COLO668 (cell line): ENCODE measurements around the gene PPP2R5C.
A peak's percentile ranks its signal among the peaks of the same experiment; 100 is the strongest.

Source experiments
- DNase-seq: peaks from one replicate; lab custom pipeline; 2025; ENCODE audit not compliant: unreplicated experiment; lab: John Stamatoyannopoulos, UW

Gene PPP2R5C

GRCh38 chr14:101754893-101755292, 6.6 kb upstream of the PPP2R5C start:
- DNase-seq = no peak

GRCh38 chr14:101755591-101756324, 5.8 kb upstream of the PPP2R5C start:
- no peak for DNase-seq

DNA sequence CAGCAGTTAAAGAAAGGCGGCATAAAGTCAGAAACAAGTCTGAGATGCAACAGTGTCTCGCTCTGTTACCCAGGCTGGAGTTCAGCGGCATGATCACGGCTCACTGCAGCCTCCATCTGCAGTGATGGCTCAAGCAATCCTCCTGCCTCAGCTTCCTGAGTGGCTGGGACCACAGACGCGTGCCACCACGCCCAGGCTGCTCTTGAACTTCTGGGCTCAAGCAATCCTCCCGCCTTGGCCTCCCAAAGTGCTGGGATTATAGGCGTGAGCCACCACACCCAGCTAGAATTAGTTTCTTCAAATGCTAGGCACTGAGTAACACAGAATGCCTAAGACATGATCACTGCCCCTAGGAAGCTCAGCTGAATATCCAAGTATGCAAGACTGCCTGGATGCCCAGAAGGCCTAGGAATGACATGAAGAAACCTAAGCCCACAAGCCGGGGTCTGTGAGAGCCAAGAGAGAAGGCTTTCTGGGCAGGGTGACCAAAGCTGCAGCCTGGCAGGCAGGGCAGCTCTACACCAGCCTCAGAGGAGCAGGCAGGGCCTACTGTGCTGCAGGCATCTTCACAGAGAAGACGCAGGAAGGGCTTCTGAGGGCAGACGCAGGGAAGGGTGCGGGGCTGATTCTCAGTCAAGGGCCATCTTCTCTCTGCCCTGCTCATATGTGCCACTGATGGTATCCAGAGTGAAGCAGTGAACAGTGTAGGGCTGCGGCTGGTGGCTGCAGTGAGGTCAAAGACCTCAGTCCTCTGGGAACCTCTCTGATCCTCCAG, 4.3 kb upstream of the PPP2R5C start:
- no peak for DNase-seq

DNA sequence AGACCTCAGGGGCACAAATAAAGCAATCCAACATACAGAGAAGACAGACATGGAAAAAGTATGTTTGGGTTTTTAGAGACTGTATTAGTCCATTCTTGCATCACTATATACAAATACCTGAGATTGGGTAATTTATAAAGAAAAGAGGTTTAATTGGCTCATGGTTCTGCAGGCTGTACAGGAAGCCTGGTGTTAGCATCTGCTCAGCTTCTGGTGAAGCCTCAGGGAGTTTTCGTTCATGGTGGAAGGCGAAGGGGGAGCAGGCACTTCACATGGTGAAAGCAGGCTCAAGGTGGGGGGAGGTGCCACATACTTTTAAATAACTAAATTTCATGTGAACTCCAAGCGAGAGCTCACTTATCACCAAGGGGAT, 3.7 kb upstream of the PPP2R5C start:
- DNase-seq = no peak

GRCh38 chr14:101758913-101759593, 2.5 kb upstream of the PPP2R5C start:
- DNase-seq = no peak

- DNase-seq = peak; percentile 96
Observed at GRCh38 chr14:101760138-101761011, 1.1 kb upstream of the PPP2R5C start.

- DNase-seq = peak; percentile 59
Observed at GRCh38 chr14:101761881-101762529, 496 bp downstream of the PPP2R5C start.

DNA sequence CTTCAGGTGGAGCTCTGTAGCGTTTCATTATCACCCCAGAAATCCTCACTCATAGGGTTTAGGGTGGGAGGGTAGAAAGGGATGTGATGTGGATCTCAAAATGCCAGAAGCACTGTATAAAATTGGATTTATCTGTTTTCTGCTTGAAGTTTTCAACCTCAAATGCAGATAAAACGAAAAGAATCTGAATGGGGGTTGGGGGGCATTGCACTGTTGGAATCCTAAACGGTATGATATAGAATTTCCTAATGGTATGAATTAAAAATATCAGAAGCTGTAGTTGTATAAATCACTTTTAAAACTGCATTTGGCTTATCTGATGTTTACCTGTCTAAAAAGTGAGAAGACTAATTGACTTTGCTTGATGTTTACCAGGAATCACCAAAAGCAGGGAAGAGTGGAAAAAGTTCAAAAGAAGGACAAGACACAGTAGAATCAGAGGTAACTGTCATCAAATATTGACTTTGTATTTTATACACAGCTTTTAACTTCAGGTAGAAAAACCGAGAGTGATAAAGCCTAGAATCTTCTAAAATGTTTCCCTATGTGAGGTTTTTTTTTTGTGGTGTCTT, 1.1 kb downstream of the PPP2R5C start:
- no peak for DNase-seq

DNA sequence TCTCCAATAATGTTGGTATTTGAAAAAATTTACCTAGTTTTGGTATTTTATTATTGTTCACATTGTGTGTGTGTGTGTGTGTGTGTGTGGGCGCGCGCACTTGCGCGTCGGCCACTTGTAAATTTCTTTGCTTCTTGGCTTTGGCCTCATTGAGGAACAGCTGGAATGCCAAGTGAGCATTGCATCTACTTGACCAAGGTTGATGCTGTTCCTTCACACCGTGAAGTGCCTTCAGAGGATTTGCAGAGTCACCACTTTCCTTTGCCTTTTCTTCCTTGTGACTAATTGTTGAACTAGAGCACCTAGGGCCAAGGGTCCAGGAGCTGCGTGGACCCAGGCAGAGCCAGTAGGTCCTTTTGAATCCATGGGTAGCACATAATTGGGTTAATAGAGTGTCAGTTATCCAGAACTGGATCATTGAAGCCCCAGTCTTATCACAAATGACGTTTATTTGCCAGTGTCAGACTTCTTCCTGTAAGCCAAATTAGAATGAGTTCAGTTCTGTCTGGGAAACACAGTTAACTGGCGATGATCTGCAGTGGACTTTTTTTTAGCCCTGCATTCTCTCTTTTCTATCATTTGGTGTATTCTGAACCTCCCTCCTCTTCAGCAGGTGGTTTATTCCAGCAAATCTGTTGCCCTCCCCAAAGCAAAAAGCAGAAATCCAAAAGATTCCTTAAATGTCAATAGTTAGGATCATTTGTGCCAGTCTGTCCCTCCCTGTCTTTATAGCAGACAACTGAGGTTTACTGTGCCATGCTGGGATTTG, 2.6 kb downstream of the PPP2R5C start:
- DNase-seq = no peak

- no peak for DNase-seq
Observed at GRCh38 chr14:101767618-101768362, 6.3 kb downstream of the PPP2R5C start.

DNA sequence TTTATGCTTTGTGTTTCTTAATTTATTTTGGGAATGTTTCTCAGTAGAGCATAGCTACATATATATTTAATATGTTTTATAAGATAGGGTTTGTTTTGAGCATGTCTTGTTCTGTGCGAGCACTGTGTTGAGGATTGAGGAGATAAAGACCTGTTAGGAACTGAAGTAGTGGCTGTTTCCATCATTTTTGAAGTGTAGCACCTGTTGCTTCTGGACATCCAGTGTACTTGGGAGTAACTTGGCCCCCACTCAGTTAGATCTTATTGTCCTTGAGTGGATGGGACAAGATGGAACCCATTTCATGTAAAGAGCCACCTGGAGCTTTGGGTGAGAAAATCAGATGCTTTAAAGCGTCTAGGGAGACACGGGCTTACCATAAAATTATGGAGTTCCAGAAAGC, 8.7 kb downstream of the PPP2R5C start:
- no peak for DNase-seq

GRCh38 chr14:101772770-101773169, 11.3 kb downstream of the PPP2R5C start:
- DNase-seq = no peak

DNA sequence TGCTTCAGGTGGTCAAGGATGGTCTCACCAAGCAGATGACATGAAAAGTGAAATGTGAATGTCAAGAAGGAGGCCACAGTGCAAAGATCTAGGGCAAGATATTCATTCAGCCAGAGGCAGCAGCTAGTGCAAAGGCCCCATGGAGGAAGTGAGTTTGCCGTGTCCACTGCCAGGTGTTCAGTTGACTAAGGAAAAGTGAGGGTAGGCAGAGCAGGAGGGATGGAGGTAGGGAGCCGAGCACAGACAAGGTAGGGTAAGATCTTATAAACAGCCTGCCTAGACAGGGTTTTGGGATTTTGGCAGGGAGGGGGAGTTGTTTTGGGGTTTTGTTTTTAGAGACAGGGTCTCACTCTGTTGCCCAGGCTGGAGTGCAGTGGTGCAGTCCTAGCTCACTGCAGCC, 11.9 kb downstream of the PPP2R5C start:
- DNase-seq = no peak

- no peak for DNase-seq
Observed at GRCh38 chr14:101774006-101774795, 12.7 kb downstream of the PPP2R5C start.

- DNase-seq = no peak
Observed at GRCh38 chr14:101774814-101775213, 13.3 kb downstream of the PPP2R5C start.

- no peak for DNase-seq
Observed at GRCh38 chr14:101775826-101776225, 14.3 kb downstream of the PPP2R5C start.

- no peak for DNase-seq
Observed at GRCh38 chr14:101776344-101776743, 14.8 kb downstream of the PPP2R5C start.

GRCh38 chr14:101780390-101780789, 18.9 kb downstream of the PPP2R5C start:
- DNase-seq = no peak
